ENCODE data around the gene MIS12. TPM values are rescaled to one million over a fixed set of nuclear protein-coding genes. Genes with fewer than 3 reads are reported as not detected.

MIS12 gene
- total RNA-seq, 1 donor: 18.6 TPM

- no peak for DNase-seq (ENCODE audit: low read depth)
- H3K4me3 ChIP-seq (ENCODE audit: low read depth, low read length): no peak overlapping the region
- TF ChIP-seq CTCF (IDR thresholded peaks at IDR 0.05; ENCODE audit: insufficient read depth, low read depth, low read length): no peak
Measured at GRCh38 chr17:5446786-5447185, 39.6 kb upstream of the MIS12 start.

GRCh38 chr17:5464717-5465507 lies 21.5 kb upstream of the MIS12 start:
- TF ChIP-seq CTCF (IDR thresholded peaks at IDR 0.05; ENCODE audit: insufficient read depth, low read depth, low read length): no peak
- no peak for DNase-seq (ENCODE audit: low read depth)
- H3K4me3 ChIP-seq (ENCODE audit: low read depth, low read length): no peak overlapping the region

GRCh38 chr17:5466295-5466694 lies 20.1 kb upstream of the MIS12 start:
- no peak for DNase-seq (ENCODE audit: low read depth)
- no peak overlapping the region for H3K4me3 ChIP-seq (ENCODE audit: low read depth, low read length)
- TF ChIP-seq CTCF (IDR thresholded peaks at IDR 0.05; ENCODE audit: insufficient read depth, low read depth, low read length): no peak

GRCh38 chr17:5467416-5467815 lies 18.9 kb upstream of the MIS12 start:
- peak overlapping the region; percentile 82 for H3K4me3 ChIP-seq (ENCODE audit: low read depth, low read length)
- DNase-seq (ENCODE audit: low read depth): no peak
- no peak for TF ChIP-seq CTCF (IDR thresholded peaks at IDR 0.05; ENCODE audit: insufficient read depth, low read depth, low read length)

- H3K4me3 ChIP-seq (ENCODE audit: low read depth, low read length): peak overlapping the region; percentile 82
- no peak for TF ChIP-seq CTCF (IDR thresholded peaks at IDR 0.05; ENCODE audit: insufficient read depth, low read depth, low read length)
- DNase-seq (ENCODE audit: low read depth): no peak
Measured at GRCh38 chr17:5468075-5468473, 18.3 kb upstream of the MIS12 start.

- TF ChIP-seq CTCF (IDR thresholded peaks at IDR 0.05; ENCODE audit: insufficient read depth, low read depth, low read length): no peak
- H3K4me3 ChIP-seq (ENCODE audit: low read depth, low read length): no peak overlapping the region
- DNase-seq (ENCODE audit: low read depth): peak; percentile 55
Measured at GRCh38 chr17:5472511-5472910, 13.9 kb upstream of the MIS12 start.

- no peak overlapping the region for H3K4me3 ChIP-seq (ENCODE audit: low read depth, low read length)
- DNase-seq (ENCODE audit: low read depth): peak; percentile 14
- TF ChIP-seq CTCF (IDR thresholded peaks at IDR 0.05; ENCODE audit: insufficient read depth, low read depth, low read length): no peak
Measured at GRCh38 chr17:5473906-5474305, 12.5 kb upstream of the MIS12 start.
